Esophagus mucosa (tissue), 1 donor: ENCODE measurements around the gene TEX53. TPM values are rescaled to one million over a fixed set of nuclear protein-coding genes. Genes with fewer than 3 reads are reported as not detected.

Source experiments
- total RNA-seq: library from RNA; stranded (reverse); gene quantifications from one replicate; pipeline ENCODE4 v1.2.4, GENCODE V29; 2023
- donor health status: DM: yes; HTN: yes; CAD: no.

TEX53 gene
- total RNA-seq, 1 donor from 2014 or later, result not detected

Other genes starting within 250 kb of the TEX53 start
- 3.4 TPM for gene WHRN, start 152.3 kb downstream of the TEX53 start, total RNA-seq
- gene ATP6V1G1, start 70.0 kb downstream of the TEX53 start, total RNA-seq, result 92.4 TPM
- 4.5 TPM for gene TMEM268, start 46.5 kb downstream of the TEX53 start, total RNA-seq
- not detected for gene TEX48, start 24.4 kb upstream of the TEX53 start, total RNA-seq
- 1.7 TPM for gene TNFSF15, start 148.2 kb upstream of the TEX53 start, total RNA-seq